H1 (cell line): ENCODE results near the gene SNCAIP.

Source experiments
- EZH2 ChIP-seq: fragments of 200-600 bp; sonication (generic); IDR thresholded peaks from 2 replicates; pipeline ENCODE4 v1.7.1; 2012; ENCODE audit warnings: low read depth, mild to moderate bottlenecking, moderate library complexity, low read length, inconsistent platforms; ENCODE audit not compliant: severe bottlenecking
- GABPA ChIP-seq: IDR thresholded peaks from 2 replicates; pipeline ENCODE4 v1.6.1; 2011; ENCODE audit warnings: mild to moderate bottlenecking, low read length, moderate library complexity, borderline replicate concordance; ENCODE audit not compliant: insufficient read depth
- POLR2A ChIP-seq, 2 experiments: IDR thresholded peaks; 1 replicate in 1 of 2; 2 replicates in 1 of 2; pipeline ENCODE4 v1.6.1; 2011; ENCODE audit warnings: low read depth in 2 of 2, low read length in 2 of 2, mild to moderate bottlenecking in 2 of 2; ENCODE audit errors: control extremely low read depth in 1 of 2

- TF ChIP-seq POLR2A (IDR thresholded peaks at IDR 0.05; ENCODE audit: control extremely low read depth in 1 of 2, low read depth in 2 of 2, low read length in 2 of 2) (no peak), GABPA (no peak), EZH2 (no peak)
Observed at GRCh38 chr5:122436615-122437014, 124.6 kb downstream of the SNCAIP start.
